GM12892 (cell line): ENCODE measurements around the gene FAM171A2.

ENCODE experiments used
- DNase-seq: peaks from one replicate; pipeline ENCODE4 v3.0.0; 2011; ENCODE audit not compliant: insufficient read length
- FAIRE-seq: peaks from 2 replicates; lab custom pipeline; 2011; peaks lifted over from hg19 to GRCh38; lab: Jason Lieb, UNC
- POLR2A ChIP-seq: IDR thresholded peaks from 2 replicates; pipeline ENCODE4 v1.6.1; 2011; ENCODE audit warnings: low read depth, low read length, control low read depth
- POLR2AphosphoS5 ChIP-seq: IDR thresholded peaks from 2 replicates; pipeline ENCODE4 v1.6.1; 2011; ENCODE audit warnings: low read depth, low read length, control low read depth
- TAF1 ChIP-seq: IDR thresholded peaks from 2 replicates; pipeline ENCODE4 v1.6.1; 2011; ENCODE audit warnings: low read depth, mild to moderate bottlenecking, control low read depth, low read length, borderline replicate concordance

FAM171A2 gene

DNA sequence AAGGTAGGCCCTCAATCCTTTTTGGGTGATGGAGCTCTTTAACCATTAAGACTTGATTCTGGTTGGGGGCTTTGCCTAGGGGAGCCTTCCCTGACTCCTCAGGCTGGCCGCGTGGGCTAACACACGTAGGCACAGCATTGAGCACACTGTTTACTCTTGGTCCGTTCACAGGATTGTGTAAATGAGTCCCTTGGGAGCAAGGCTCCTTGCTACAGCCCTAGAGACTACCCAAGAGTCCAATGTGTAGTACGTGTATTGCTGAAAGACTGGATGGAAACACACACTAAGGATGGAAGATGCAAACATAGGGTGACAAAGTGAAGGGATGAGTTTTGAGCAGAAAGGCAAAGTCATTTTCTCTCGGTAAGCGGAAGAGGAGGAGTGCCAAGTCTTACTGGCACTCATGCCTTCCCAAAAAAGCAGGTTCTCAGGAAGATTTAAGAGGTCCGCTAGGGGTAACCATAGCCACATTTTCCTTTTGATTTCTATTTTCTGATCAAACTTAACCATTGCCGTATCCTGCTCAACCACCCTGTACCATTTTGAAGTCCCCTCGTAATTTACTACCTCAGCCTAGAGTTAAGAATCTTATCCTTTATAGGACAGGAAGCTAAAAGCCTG lies 26.7 kb upstream of the FAM171A2 start:
- no peak for TF ChIP-seq POLR2A
- TF ChIP-seq POLR2AphosphoS5, result no peak
- no peak for TF ChIP-seq TAF1
- FAIRE-seq (no peak), DNase-seq (no peak)

DNA sequence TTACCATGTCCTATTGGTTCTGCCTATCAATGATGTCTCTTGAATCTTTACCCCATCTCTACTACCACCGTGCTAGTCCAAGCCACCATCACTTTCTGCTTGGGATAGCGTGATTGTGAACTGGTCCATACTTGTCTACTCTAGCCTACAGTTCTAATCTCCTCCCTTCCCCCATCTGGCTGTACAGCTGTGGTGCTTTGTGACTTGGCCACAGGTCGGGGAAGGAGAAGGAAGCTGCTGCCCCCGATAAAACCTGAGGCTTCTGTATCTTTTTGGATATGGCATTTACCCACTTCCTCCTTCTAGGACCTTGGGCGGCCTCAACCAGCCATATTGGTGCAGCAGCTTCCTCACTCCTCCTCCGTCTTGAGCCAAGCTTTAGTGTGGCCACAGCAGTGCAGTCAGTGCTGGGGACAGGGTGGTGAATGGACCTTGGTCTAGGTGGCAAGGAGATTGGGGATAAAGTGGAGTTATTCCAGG lies 26.1 kb upstream of the FAM171A2 start:
- FAIRE-seq, result no peak
- no peak for TF ChIP-seq POLR2AphosphoS5
- no peak for TF ChIP-seq POLR2A
- no peak for TF ChIP-seq TAF1
- no peak for DNase-seq

DNA sequence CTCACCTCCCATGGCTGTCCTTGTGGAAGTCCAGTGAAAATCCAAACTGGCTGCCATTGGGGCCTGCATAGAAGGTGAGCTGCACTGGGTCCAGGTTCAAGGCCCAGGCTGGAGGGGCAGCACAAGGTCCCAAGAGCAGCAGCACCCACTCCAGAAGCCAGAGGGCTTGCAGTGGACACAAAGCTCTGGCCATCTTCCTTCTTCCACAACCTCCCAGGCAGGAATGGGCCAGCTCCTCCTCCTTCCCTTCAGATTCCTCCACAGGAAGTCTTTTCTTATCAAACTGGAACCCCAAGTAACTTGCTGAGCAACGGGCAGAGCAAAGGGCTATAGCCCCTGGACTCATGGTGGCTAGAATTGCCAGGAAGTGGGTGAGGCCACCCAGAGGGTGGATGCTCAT lies 25.6 kb upstream of the FAM171A2 start, which contains the start of gene ITGA2B:
Gene ITGA2B, minus strand, starts transcription at position 369 of the 400 bp plus-strand sequence. Its CDS starts 176 bp downstream, at position 193.
- TF ChIP-seq POLR2AphosphoS5, result no peak
- no peak for TF ChIP-seq TAF1
- TF ChIP-seq POLR2A, result no peak
- DNase-seq (no peak), FAIRE-seq (no peak)

DNA sequence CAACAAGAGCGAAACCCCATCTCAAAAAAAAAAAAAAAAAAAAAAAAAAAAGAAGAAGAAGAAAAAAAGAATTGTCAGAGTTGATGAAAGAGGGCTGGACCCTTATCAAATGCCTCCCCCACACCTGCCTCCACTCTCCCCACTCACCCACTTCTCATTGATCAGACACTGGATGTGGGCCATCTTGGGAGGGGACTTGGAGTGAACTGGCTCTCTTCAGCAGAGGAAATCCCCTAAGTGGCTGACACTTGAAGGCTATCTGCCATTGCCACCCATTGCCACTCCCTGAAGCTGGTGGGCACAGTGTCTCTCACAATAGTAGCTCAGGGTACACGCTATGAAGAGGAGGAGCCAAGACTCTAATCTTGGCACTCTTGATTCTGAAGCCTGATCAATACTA lies 24.2 kb upstream of the FAM171A2 start:
- FAIRE-seq (no peak), DNase-seq (no peak)
- TF ChIP-seq TAF1 (no peak), POLR2A (no peak), POLR2AphosphoS5 (no peak)

DNA sequence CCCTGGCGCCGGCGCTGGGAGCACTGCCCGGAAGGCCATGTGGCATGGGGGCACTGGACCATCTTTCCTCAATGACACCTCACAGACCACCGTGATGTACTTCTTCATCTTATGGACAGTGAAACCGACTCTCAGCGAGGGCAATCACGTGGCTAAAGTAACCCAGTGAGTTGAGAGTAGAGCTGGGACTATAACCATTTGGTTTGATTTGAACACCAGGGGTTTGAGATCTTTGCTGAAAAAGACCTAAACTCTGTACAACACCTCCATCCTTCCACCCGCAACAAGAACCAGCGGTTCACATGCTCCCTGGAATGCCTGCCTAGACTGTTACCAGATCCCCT lies 22.5 kb upstream of the FAM171A2 start:
- FAIRE-seq (no peak), DNase-seq (no peak)
- TF ChIP-seq TAF1 (no peak), POLR2A (no peak), POLR2AphosphoS5 (no peak)

DNA sequence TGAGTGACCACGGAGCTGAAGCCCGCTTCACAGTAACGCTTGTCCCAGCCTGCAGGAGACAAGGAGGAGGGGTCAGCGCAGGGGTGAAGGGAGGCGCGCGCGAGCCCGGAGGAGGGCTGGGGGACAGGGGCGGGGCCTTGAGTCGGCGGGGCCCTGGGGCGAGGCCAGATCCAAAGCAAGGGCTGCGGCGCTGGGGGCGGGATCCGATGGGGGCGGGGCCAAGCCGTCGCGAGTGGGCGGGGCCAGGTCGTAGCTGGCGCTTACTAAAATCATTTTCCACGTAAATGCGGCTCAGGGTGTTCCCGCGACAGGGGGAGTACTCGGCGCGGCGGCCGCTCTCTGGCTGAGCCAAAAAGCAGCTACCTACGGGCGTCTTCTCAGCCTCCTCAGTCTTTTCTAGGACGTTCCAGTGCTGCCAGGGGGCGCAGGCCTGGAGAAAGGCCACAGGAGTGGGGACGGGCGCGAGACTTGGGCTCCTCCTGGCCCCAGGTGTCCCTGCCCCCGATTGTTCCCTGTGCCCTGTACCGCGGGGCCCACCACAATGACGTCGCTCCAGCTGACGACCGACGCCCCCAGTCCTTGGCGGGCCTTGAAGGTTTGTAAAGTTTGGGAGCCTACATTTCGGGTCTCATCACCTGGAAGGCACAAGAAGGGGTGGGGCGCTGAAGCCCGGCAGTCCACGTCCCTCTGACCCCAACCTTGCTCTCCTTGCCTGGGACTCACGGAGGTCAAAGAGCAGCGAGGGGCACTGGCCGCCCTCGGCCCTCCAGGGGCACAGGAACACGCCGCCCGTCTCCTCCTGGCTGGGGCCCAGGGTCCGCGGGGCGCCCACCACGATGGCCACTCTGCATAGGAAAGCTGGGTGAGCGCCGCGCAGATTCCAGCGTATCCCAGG lies 21.9 kb upstream of the FAM171A2 start:
- FAIRE-seq, result peak; percentile 80
- peak; percentile 89 for DNase-seq
- TF ChIP-seq TAF1, result no peak
- TF ChIP-seq POLR2AphosphoS5, result no peak
- no peak for TF ChIP-seq POLR2A

DNA sequence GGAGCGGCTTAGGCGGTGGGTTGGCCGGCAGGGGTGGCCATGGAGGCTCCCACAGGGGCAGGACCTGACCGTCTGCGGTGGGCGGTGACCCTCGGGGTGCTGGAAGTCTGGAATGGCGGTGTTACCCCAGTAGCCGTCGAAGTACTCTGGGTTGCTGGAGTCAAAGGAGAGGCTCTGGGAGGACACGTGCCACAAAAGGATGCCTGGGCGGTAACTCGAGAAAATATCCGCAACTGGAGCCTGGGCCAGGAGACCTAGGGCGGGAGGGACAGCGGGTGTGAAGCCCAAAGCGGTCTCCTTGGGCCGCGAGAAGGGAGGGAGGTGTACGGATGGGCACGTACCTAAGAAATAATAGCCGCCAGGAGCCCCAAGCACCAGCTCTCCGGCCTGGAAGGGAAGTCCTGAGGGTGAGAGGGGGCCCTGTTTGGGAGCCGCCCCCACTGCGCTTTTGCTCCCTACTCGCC lies 21.2 kb upstream of the FAM171A2 start:
- FAIRE-seq (no peak), DNase-seq (no peak)
- TF ChIP-seq POLR2A, result no peak
- no peak for TF ChIP-seq TAF1
- no peak for TF ChIP-seq POLR2AphosphoS5

DNA sequence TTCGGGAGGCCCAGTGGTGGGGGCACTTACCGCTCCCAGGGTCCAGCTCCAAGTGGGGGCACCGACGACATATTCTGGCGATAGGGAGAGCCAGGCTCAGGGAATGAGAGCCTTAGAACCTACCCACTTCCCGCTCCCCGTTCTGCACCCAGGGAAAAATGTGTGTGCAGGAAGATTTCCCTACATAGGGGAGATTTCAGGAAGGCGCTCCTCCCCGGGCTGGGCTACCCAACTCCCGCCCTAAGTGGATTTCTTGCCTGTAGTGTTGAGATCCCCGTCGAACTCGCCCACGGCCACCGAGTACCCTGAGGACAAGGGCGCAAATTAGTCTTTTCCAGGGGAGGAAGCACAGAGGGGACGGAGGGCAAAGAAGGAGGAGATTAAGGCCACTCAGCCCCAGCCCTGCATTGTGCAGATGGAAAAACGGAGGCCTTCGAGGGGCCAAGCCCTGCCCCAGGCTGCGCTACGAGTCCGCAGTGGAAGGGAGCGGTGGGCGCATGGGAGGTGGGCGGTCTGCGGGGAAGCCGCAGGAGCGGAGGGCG lies 20.7 kb upstream of the FAM171A2 start:
- DNase-seq (no peak), FAIRE-seq (no peak)
- TF ChIP-seq POLR2AphosphoS5, result no peak

DNA sequence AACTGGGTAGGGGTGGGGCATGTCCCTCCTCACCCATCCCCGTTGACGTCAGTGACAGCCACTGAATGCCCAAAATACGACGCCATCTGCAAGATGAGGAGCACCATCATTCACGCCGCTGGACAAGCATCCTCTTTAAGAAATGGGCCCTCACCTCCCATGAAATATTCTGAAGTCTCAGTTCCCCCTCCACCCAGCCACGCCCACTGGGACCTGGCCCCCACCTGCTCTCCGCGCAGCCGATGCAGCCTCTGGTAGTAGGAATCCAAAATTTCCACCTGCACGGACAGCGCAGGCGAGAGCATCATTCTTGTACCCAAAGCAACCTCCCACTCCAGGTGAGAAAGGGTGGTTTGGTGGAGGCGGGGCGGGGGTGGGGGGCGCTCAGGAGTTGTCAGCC lies 20.2 kb upstream of the FAM171A2 start:
- FAIRE-seq, result no peak
- TF ChIP-seq POLR2AphosphoS5, result no peak
- TF ChIP-seq TAF1, result no peak
- no peak for TF ChIP-seq POLR2A

DNA sequence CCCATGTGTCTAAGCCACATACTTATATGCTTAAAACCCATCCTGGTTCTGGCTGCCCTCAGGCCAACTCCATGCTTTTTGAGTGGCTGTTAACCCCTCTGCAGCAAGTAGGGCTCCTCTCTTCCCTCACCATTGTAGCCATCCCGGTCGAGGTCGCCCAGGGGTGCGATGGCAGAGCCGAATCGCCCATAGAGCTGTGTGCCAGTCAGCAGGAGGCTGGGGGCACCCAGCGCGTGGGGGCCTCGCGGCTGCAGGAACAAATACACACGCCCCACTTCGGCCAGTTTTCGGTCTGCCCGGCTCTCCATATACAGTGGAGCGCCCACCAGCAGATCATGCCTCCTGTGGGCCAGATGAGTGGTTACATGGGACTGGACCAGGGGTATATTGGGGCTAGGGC lies 19.7 kb upstream of the FAM171A2 start:
- TF ChIP-seq TAF1 (no peak), POLR2A (no peak), POLR2AphosphoS5 (no peak)
- FAIRE-seq, result no peak
- no peak for DNase-seq

More for the DNA sequence above, 20.2 kb upstream of the FAM171A2 start:
- no peak for DNase-seq

DNA sequence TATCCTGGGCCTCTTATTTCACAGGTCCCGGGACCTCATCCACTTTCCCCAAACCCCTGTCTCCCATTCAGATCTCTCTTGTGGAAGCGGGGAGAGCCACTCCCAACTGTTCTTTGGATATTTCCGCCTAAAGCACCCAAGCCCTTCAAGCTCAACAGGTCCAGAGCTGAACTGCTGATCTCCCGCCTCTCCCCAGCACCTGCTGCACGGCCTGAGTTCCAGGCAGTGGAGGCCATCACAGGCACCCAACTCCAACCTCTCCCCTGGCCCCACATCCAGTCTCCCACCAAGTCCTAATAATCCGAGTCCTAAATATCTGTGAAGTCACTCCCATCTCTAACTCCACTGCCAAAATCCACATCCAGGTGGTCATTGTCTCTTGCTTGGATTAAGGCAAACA lies 19.3 kb upstream of the FAM171A2 start:
- TF ChIP-seq POLR2AphosphoS5 (no peak), POLR2A (no peak), TAF1 (no peak)
- FAIRE-seq (no peak), DNase-seq (no peak)

DNA sequence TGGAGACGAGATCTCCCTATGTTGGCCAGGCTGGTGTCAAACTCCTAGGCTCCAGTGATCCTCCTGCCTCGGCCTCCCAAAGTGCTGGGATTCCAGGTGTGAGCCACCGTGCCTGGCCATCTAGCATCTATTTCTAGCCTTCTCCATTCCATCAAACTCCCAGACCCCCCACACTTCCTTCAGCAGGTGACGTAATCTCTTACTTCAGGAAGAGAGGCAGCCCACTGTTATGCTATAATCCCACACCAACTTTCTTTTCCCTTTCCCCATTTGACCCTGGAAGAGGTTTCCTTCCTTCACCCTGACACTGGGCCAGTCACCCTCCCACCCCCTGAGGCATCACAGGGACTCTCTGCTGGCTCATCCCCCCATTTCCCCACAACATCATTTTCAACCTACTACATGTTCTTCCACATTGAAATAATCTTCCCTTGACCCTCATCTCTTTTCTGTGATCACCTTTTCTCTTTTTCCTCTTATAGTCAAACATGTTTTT lies 18.2 kb upstream of the FAM171A2 start:
- FAIRE-seq, result no peak
- DNase-seq, result no peak
- no peak for TF ChIP-seq POLR2A
- no peak for TF ChIP-seq TAF1
